Measurements from ENCODE around the gene MSI2. TPM values are rescaled to one million over a fixed set of nuclear protein-coding genes. Genes with fewer than 3 reads are reported as not detected.

Gene MSI2
- total RNA-seq, 2 donors from 2014 or later: 88.3 to 114 TPM

- no peak for DNase-seq
- no peaks in the 10 kb centered on the region for H3K27me3 ChIP-seq (ENCODE audit: control insufficient read depth, insufficient read depth, low read length, poor library complexity, severe bottlenecking)
- H3K4me3 Mint-ChIP-seq: no peak overlapping the region
- no peaks in the 10 kb centered on the region for H3K27me3 Mint-ChIP-seq (ENCODE audit: insufficient read depth)
- H3K9ac ChIP-seq (ENCODE audit: extremely low read depth, low read length, poor library complexity, severe bottlenecking): no peak overlapping the region
- H3K9me3 ChIP-seq (ENCODE audit: control insufficient read depth, low read length): no peaks in the 10 kb centered on the region
- H3K9me3 Mint-ChIP-seq: no peaks in the 10 kb centered on the region
- WGBS, 2 experiments (ENCODE audit: insufficient coverage in 1 of 2, insufficient read length in 1 of 2): 96 to 100% methylated on average over 3 to 7 of the region's 7 CpGs
- H3K27ac Mint-ChIP-seq: no peak overlapping the region
- H3K36me3 Mint-ChIP-seq (ENCODE audit: low read depth): no peaks in the 10 kb centered on the region
- H3K4me3 ChIP-seq (ENCODE audit: low read length): no peak overlapping the region
- H3K4me1 ChIP-seq (ENCODE audit: control insufficient read depth, insufficient read depth, low read length): peaks cover 16% of the 10 kb centered on the region
- TF ChIP-seq CTCF (conservative IDR thresholded peaks at IDR 0.05): no peak
- no peak overlapping the region for H3K27ac ChIP-seq (ENCODE audit: low read depth, low read length)
- H3K4me1 Mint-ChIP-seq: peaks cover 20% of the 10 kb centered on the region
- H3K36me3 ChIP-seq (ENCODE audit: control insufficient read depth, insufficient read depth, low read length): no peaks in the 10 kb centered on the region
These were observed 267.8 kb downstream of the MSI2 start for GRCh38 chr17:57523926-57524632.

DNA sequence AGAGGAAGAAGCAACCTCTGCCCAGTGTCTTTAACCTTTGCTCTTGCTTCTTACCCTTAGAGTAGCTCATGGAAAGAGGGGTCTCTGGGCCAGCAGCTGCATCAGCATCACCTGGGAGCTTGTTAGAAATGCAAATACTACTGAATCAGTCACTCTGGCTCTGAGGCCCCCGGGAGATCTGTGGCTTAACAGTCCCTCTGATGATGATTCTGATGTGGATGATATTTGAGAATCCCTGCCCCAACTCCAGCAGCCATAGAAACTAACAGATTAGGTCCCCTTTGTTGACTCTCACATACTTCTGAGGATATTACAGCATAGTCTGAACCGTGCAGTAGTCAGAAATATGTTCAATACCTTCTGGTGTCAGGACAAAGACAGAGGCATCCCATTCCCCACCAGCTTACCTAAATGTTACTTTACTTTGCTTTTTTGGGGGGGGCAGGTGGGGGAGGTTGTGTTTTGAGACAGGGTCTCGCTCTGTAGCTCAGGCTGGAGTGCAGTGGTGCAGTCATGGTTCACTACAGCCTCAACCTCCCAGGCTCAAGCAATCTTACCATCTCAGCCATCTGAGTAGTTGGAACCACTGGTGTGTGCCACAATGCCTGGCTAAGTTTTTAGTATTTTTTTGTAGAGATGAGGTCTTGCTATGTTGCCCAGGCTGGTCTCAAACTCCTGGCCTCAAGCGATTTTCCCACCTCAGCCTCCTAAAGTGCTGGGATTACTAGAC is 268.7 kb downstream of the MSI2 start:
- no peaks in the 10 kb centered on the region for H3K9me3 ChIP-seq (ENCODE audit: control insufficient read depth, low read length)
- no peak for TF ChIP-seq CTCF (conservative IDR thresholded peaks at IDR 0.05)
- peaks cover 22% of the 10 kb centered on the region for H3K4me1 Mint-ChIP-seq
- peaks cover 14% of the 10 kb centered on the region for H3K4me1 ChIP-seq (ENCODE audit: control insufficient read depth, insufficient read depth, low read length)
- H3K36me3 ChIP-seq (ENCODE audit: control insufficient read depth, insufficient read depth, low read length): no peaks in the 10 kb centered on the region
- H3K4me3 ChIP-seq (ENCODE audit: low read length): no peak overlapping the region
- H3K9ac ChIP-seq (ENCODE audit: extremely low read depth, low read length, poor library complexity, severe bottlenecking): no peak overlapping the region
- DNase-seq: no peak
- H3K27ac ChIP-seq (ENCODE audit: low read depth, low read length): peak overlapping the region; percentile 95
- H3K27me3 ChIP-seq (ENCODE audit: control insufficient read depth, insufficient read depth, low read length, poor library complexity, severe bottlenecking): no peaks in the 10 kb centered on the region
- H3K9me3 Mint-ChIP-seq: no peaks in the 10 kb centered on the region
- 83 to 85% methylated on average over 3 to 4 of the region's 4 CpGs for WGBS, 2 experiments (ENCODE audit: insufficient coverage in 1 of 2, insufficient read length in 1 of 2)
- no peaks in the 10 kb centered on the region for H3K36me3 Mint-ChIP-seq (ENCODE audit: low read depth)
- H3K4me3 Mint-ChIP-seq: no peak overlapping the region
- H3K27me3 Mint-ChIP-seq (ENCODE audit: insufficient read depth): no peaks in the 10 kb centered on the region
- H3K27ac Mint-ChIP-seq: no peak overlapping the region

DNA sequence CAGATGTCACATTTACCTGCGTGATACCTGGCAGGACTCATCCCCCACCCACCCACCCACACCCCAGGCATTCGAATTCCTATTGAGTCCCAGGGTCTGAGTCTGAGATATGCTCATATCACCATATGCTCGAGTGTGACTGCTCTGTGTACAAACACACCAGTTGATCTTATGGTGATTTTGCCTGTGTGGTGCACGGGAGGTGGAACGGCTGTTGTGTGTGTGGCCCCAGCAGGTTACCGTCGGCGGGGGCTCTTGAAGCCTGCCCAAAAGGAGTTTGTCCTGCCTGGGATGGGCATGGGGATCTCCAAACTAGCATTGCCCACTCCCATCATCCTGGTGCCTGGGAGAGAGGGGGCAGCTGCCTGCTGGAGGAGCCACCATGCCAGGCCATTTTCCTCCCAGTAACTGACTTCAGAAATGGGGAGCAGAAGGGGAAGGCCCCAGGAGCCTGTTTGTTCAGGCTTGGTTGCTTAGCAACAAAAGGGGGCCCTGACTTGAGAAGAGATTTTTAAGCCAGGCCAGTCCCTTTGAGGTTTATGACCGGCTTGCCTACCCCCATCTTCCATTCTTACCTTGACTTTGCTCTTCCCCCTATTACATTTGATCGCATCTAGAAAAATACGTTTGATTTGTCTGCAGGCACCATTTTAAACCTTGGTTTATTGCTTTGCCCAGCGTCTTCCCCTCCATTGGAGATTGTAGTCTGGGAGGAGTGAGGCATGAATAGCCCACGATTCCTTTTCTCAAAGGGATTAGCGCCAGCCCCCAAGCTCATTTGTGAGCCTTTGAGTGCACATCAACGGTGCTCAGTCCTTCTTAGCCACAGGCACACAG is 271.1 kb downstream of the MSI2 start:
- peaks cover 38% of the 10 kb centered on the region for H3K4me1 Mint-ChIP-seq
- H3K27ac ChIP-seq (ENCODE audit: low read depth, low read length): peak overlapping the region; percentile 95
- no peak for TF ChIP-seq CTCF (conservative IDR thresholded peaks at IDR 0.05)
- no peak overlapping the region for H3K4me3 Mint-ChIP-seq
- H3K9ac ChIP-seq (ENCODE audit: extremely low read depth, low read length, poor library complexity, severe bottlenecking): no peak overlapping the region
- no peak overlapping the region for H3K4me3 ChIP-seq (ENCODE audit: low read length)
- peaks cover 18% of the 10 kb centered on the region for H3K4me1 ChIP-seq (ENCODE audit: control insufficient read depth, insufficient read depth, low read length)
- no peak overlapping the region for H3K27ac Mint-ChIP-seq
- WGBS, 2 experiments (ENCODE audit: insufficient coverage in 1 of 2, insufficient read length in 1 of 2): 61 to 63% methylated on average over 13 to 15 of the region's 15 CpGs
- no peak for DNase-seq
- H3K27me3 Mint-ChIP-seq (ENCODE audit: insufficient read depth): peaks cover 3% of the 10 kb centered on the region
- no peaks in the 10 kb centered on the region for H3K27me3 ChIP-seq (ENCODE audit: control insufficient read depth, insufficient read depth, low read length, poor library complexity, severe bottlenecking)
- H3K36me3 Mint-ChIP-seq (ENCODE audit: low read depth): peaks cover 12% of the 10 kb centered on the region
- H3K36me3 ChIP-seq (ENCODE audit: control insufficient read depth, insufficient read depth, low read length): no peaks in the 10 kb centered on the region
- no peaks in the 10 kb centered on the region for H3K9me3 ChIP-seq (ENCODE audit: control insufficient read depth, low read length)
- H3K9me3 Mint-ChIP-seq: no peaks in the 10 kb centered on the region

All from endodermal cell (in vitro differentiated cells).